Measurements from ENCODE around the gene CEP192.
"Not testable (repeated sequence)": the region's sequence is repeated elsewhere in the genome, so short reads cannot be mapped to it uniquely, and the experiment has no call there.

The CEP192 gene

GRCh38 chr18:12993439-12993838, 2.3 kb downstream of the CEP192 start:
- DNase-seq (ENCODE audit: low read depth), result no peak

GRCh38 chr18:12995424-12995823, 4.3 kb downstream of the CEP192 start:
- no peak for DNase-seq (ENCODE audit: low read depth)

- no peak for DNase-seq (ENCODE audit: low read depth)
These were observed 4.9 kb downstream of the CEP192 start for GRCh38 chr18:12995952-12996477.

- DNase-seq (ENCODE audit: low read depth), result no peak
These were observed 5.6 kb downstream of the CEP192 start for GRCh38 chr18:12996661-12997292.

- not testable (repeated sequence) for DNase-seq (ENCODE audit: low read depth)
These were observed 6.2 kb downstream of the CEP192 start for GRCh38 chr18:12997330-12997729.

- no peak for DNase-seq (ENCODE audit: low read depth)
These were observed 7.3 kb downstream of the CEP192 start for GRCh38 chr18:12998332-12999060.

- peak; percentile 24 for DNase-seq (ENCODE audit: low read depth)
These were observed 12.3 kb downstream of the CEP192 start for GRCh38 chr18:13003466-13003896.

GRCh38 chr18:13004396-13004795, 13.2 kb downstream of the CEP192 start:
- DNase-seq (ENCODE audit: low read depth), result no peak

- DNase-seq (ENCODE audit: low read depth), result no peak
These were observed 14.1 kb downstream of the CEP192 start for GRCh38 chr18:13005289-13005688.

- no peak for DNase-seq (ENCODE audit: low read depth)
These were observed 15.5 kb downstream of the CEP192 start for GRCh38 chr18:13006531-13007247.

GRCh38 chr18:13007248-13007560, 16.0 kb downstream of the CEP192 start:
- no peak for DNase-seq (ENCODE audit: low read depth)

- no peak for DNase-seq (ENCODE audit: low read depth)
These were observed 20.6 kb downstream of the CEP192 start for GRCh38 chr18:13011719-13012118.

- no peak for DNase-seq (ENCODE audit: low read depth)
These were observed 23.1 kb downstream of the CEP192 start for GRCh38 chr18:13014232-13014631.

- no peak for DNase-seq (ENCODE audit: low read depth)
These were observed 23.7 kb downstream of the CEP192 start for GRCh38 chr18:13014818-13015217.

GRCh38 chr18:13017247-13017875, 26.2 kb downstream of the CEP192 start:
- DNase-seq (ENCODE audit: low read depth), result no peak

GRCh38 chr18:13018374-13018773, 27.2 kb downstream of the CEP192 start:
- DNase-seq (ENCODE audit: low read depth), result no peak

GRCh38 chr18:13019301-13019700, 28.1 kb downstream of the CEP192 start:
- no peak for DNase-seq (ENCODE audit: low read depth)

GRCh38 chr18:13022644-13023043, 31.5 kb downstream of the CEP192 start:
- DNase-seq (ENCODE audit: low read depth), result no peak

GRCh38 chr18:13025233-13025632, 34.1 kb downstream of the CEP192 start:
- DNase-seq (ENCODE audit: low read depth), result no peak

GRCh38 chr18:13026583-13027270, 35.6 kb downstream of the CEP192 start:
- DNase-seq (ENCODE audit: low read depth), result no peak

GRCh38 chr18:13028869-13029268, 37.7 kb downstream of the CEP192 start:
- DNase-seq (ENCODE audit: low read depth), result no peak

GRCh38 chr18:13032173-13032572, 41.0 kb downstream of the CEP192 start:
- DNase-seq (ENCODE audit: low read depth), result no peak

All from GM04504 (cell line).